K562 (cell line): Measurements from ENCODE around the gene SF3B4. TPM values are rescaled to one million over a fixed set of nuclear protein-coding genes. Genes with fewer than 3 reads are reported as not detected.
A peak's percentile ranks its signal among the peaks of the same experiment; 100 is the strongest.

ENCODE experiments used
- BRCA1 ChIP-seq, 2 experiments: fragments of 450-650 bp in 1 of 2; sonication (generic) in 1 of 2; formaldehyde crosslinking in 1 of 2; IDR thresholded peaks; 2 replicates each; pipeline versions ENCODE4 v1.5.0 to v1.6.1; 2017 to 2020; ENCODE audit warnings: mild to moderate bottlenecking in 1 of 2, missing genetic modification reagents in 1 of 2
- BRF1 ChIP-seq: IDR thresholded peaks from 3 replicates; pipeline ENCODE4 v1.6.1; 2011; ENCODE audit warnings: borderline replicate concordance, mild to moderate bottlenecking; ENCODE audit not compliant: insufficient read length; ENCODE audit errors: extremely low read depth
- CBX1 ChIP-seq: sonication (generic); IDR thresholded peaks from 2 replicates; pipeline ENCODE4 v1.6.1; 2016; ENCODE audit warnings: antibody characterized with exemption, low read depth, mild to moderate bottlenecking
- CBX8 ChIP-seq: fragments of 200-600 bp; sonication (generic); IDR thresholded peaks from 2 replicates; pipeline ENCODE4 v1.6.1; 2012; ENCODE audit warnings: borderline replicate concordance, mixed run types, low read depth, mild to moderate bottlenecking, moderate library complexity, mixed read lengths, low read length, control low read depth, inconsistent platforms; ENCODE audit not compliant: poor library complexity, severe bottlenecking; ENCODE audit errors: extremely low read depth
- DLX4 ChIP-seq: fragments of 250-450 bp; sonication (Bioruptor Pico); IDR thresholded peaks from 2 replicates; pipeline ENCODE4 v1.6.1; 2021; ENCODE audit warnings: mild to moderate bottlenecking
- HDAC2 ChIP-seq: fragments of 450-650 bp; IDR thresholded peaks from 2 replicates; pipeline ENCODE4 v1.6.1; 2016; ENCODE audit warnings: mild to moderate bottlenecking
- HNRNPK ChIP-seq: fragments of 200-400 bp; formaldehyde crosslinking; IDR thresholded peaks from one replicate; pipeline ENCODE4 v1.6.1; 2018; ENCODE audit warnings: mild to moderate bottlenecking, low read depth, low read length; ENCODE audit not compliant: poor library complexity, severe bottlenecking
- NFE2L1 ChIP-seq: fragments of 450-650 bp; IDR thresholded peaks from 2 replicates; pipeline ENCODE4 v1.6.1; 2016; ENCODE audit warnings: missing genetic modification characterization, low read depth, mild to moderate bottlenecking, missing compliant biosample characterization, moderate library complexity, borderline replicate concordance
- NFRKB ChIP-seq: fragments of 450-650 bp; IDR thresholded peaks from 2 replicates; pipeline ENCODE4 v1.6.1; 2016; ENCODE audit warnings: low read depth
- NR4A1 ChIP-seq, 2 experiments: fragments of 250-450 bp in 1 of 2; fragments of 450-650 bp in 1 of 2; sonication (Bioruptor Pico) in 1 of 2; IDR thresholded peaks; 2 replicates each; pipeline versions ENCODE4 v1.4.0 to v1.6.1; 2016 to 2020; ENCODE audit warnings: mild to moderate bottlenecking in 2 of 2, missing compliant biosample characterization in 1 of 2, missing genetic modification characterization in 1 of 2, moderate library complexity in 1 of 2
- RBM39 ChIP-seq: fragments of 200-400 bp; formaldehyde crosslinking; optimal IDR thresholded peaks from 2 replicates; pipeline ENCODE3; 2018; ENCODE audit warnings: low read depth, low read length
- SIX5 ChIP-seq, 2 experiments: IDR thresholded peaks; 2 replicates each; pipeline ENCODE4 v1.6.1; 2011; ENCODE audit warnings: low read length in 2 of 2, borderline replicate concordance in 1 of 2, low read depth in 1 of 2, mild to moderate bottlenecking in 1 of 2, moderate library complexity in 1 of 2; ENCODE audit not compliant: insufficient read depth in 1 of 2
- SMAD1 ChIP-seq: fragments of 150-350 bp; IDR thresholded peaks from 2 replicates; pipeline ENCODE4 v1.6.1; 2014; ENCODE audit warnings: low read length, low read depth; ENCODE audit not compliant: partially characterized antibody
- STAT5B ChIP-seq: fragments of 250-450 bp; sonication (Bioruptor Pico); IDR thresholded peaks from 2 replicates; pipeline ENCODE4 v1.8.0; 2021; ENCODE audit warnings: mild to moderate bottlenecking, inconsistent platforms
- TAF7 ChIP-seq: fragments of 450-650 bp; IDR thresholded peaks from 2 replicates; pipeline ENCODE4 v1.6.1; 2016; ENCODE audit warnings: missing genetic modification characterization, missing compliant biosample characterization
- XRCC5 ChIP-seq: fragments of 200-400 bp; formaldehyde crosslinking; IDR thresholded peaks from 2 replicates; pipeline ENCODE4 v1.6.1; 2017; ENCODE audit warnings: low read depth, mild to moderate bottlenecking, low read length
- ZEB2 ChIP-seq: fragments of 450-650 bp; IDR thresholded peaks from 2 replicates; pipeline ENCODE4 v1.6.1; 2016
- ZNF436 ChIP-seq: fragments of 250-450, 450-650 bp; sonication (Bioruptor Pico); formaldehyde crosslinking; IDR thresholded peaks from 2 replicates; pipeline ENCODE4 v1.7.0; 2020; ENCODE audit warnings: mild to moderate bottlenecking
- ZNF583 ChIP-seq: fragments of 250-450 bp; sonication (Bioruptor Pico); IDR thresholded peaks from 2 replicates; pipeline ENCODE4 v1.4.0; 2020
- ZNF589 ChIP-seq: fragments of 200-800 bp; sonication (Bioruptor generic); IDR thresholded peaks from 2 replicates; pipeline ENCODE4 v1.6.1; 2016; ENCODE audit warnings: low read depth, missing genetic modification characterization, missing compliant biosample characterization
- ZNF785 ChIP-seq: fragments of 250-450 bp; sonication (Bioruptor Pico); IDR thresholded peaks from 2 replicates; pipeline ENCODE4 v1.4.0; 2020; ENCODE audit warnings: mild to moderate bottlenecking
- polyA plus RNA-seq, 8 experiments: library from polyadenylated mRNA; depleted of rRNA in 4 of 8; stranded (reverse) in 5 of 8; unstranded in 3 of 8; fragments of >200 nt; fragmentation: Nextera tagmentation in 2 of 8; fragmentation: Illumina TruSeq in 1 of 8; extraction: Ambion mirVana in 2 of 8; extraction: Trizol in 1 of 8; gene quantifications; 2 replicates each; pipeline versions ENCODE4 v1.2.1 to v1.2.3, GENCODE V29; 2011 to 2014; ENCODE audit warnings: inconsistent platforms in 1 of 8, missing spikeins in 1 of 8
- total RNA-seq, 7 experiments: library from RNA; depleted of rRNA in 6 of 7; stranded (reverse); fragments of >200 nt in 6 of 7; fragmentation: Illumina TruSeq in 2 of 7; extraction: Trizol in 2 of 7; gene quantifications; 2 replicates each; pipeline versions ENCODE4 v1.2.1 to v1.2.3, GENCODE V29; 2011 to 2021; ENCODE audit warnings: low replicate concordance in 1 of 7
- TF ChIP-seq, protein P1 (sequence below): fragments of 450-650 bp; IDR thresholded peaks from 2 replicates; pipeline ENCODE4 v1.7.1; 2018; ENCODE audit warnings: mild to moderate bottlenecking, low read depth; ENCODE audit not compliant: partially characterized antibody
- TF ChIP-seq, protein P2 (sequence below): fragments of 450-650 bp; IDR thresholded peaks from 2 replicates; pipeline ENCODE4 v1.6.1; 2018; ENCODE audit warnings: mild to moderate bottlenecking, low read depth; ENCODE audit not compliant: partially characterized antibody

SF3B4 gene
- total and polyA plus RNA-seq, 9 of the 15 experiments (the other 6 are each of a cell fraction or from before 2014, with no cell fraction given) = 3.0 to 88.0 (median 26.1) TPM

DNA sequence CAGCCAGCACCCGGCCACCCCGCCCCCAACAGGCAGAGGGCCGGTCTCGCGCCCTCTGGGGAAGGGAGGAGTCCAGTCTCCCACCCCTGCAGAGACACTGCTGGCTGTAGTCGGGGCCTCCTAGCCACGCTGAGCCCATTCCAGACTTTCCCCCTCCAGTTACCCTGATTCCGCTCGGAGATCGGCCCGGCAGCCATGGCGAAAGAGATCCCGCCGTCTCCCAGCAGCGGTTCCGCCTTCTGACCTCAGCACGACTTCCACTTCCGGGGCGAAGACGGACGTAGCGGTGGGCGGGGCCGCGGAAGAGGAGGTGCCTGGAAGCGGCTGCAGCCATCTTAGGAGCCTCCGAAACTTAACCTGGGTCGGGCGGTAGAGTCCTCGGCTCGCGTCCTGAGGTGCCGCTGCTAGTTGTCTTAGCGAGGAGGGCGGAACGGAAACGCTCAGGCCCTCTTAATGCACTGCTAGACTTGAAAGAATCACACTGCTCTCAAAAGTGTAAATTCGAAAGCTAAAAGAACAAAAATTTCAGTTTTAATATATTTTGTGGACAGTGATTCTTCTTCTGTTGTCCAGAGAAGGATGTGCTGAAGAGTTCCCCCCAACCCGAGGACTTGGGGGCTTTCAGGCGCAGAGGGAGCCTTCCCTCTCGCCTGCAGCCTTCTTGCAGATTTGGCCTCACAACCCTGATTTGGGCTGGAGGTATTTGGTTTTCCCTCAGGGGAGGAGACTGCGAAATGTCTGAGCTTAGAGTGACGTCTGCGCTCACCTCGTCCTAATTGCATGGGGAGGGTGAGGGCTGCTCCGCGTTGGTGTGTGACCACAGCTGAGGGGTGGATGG lies at the start of gene SF3B4 (continued):
- TF ChIP-seq DLX4 (CRISPR knock-in tag) = no peak
- peak; percentile 79 for TF ChIP-seq SMAD1
- TF ChIP-seq NFE2L1 (tag) = no peak
- no peak for TF ChIP-seq ZNF436 (CRISPR knock-in tag)
- no peak for TF ChIP-seq NR4A1 (CRISPR knock-in tag; IDR thresholded peaks at IDR 0.05)
- no peak for TF ChIP-seq NR4A1 (tag; IDR thresholded peaks at IDR 0.05)
- TF ChIP-seq BRCA1 (IDR thresholded peaks at IDR 0.05) = no peak
- TF ChIP-seq BRCA1 (CRISPR knock-in tag; IDR thresholded peaks at IDR 0.05) = no peak
- TF ChIP-seq BRF1 = no peak
- no peak for TF ChIP-seq STAT5B
- TF ChIP-seq ZEB2 = no peak
- TF ChIP-seq, protein P1, sequence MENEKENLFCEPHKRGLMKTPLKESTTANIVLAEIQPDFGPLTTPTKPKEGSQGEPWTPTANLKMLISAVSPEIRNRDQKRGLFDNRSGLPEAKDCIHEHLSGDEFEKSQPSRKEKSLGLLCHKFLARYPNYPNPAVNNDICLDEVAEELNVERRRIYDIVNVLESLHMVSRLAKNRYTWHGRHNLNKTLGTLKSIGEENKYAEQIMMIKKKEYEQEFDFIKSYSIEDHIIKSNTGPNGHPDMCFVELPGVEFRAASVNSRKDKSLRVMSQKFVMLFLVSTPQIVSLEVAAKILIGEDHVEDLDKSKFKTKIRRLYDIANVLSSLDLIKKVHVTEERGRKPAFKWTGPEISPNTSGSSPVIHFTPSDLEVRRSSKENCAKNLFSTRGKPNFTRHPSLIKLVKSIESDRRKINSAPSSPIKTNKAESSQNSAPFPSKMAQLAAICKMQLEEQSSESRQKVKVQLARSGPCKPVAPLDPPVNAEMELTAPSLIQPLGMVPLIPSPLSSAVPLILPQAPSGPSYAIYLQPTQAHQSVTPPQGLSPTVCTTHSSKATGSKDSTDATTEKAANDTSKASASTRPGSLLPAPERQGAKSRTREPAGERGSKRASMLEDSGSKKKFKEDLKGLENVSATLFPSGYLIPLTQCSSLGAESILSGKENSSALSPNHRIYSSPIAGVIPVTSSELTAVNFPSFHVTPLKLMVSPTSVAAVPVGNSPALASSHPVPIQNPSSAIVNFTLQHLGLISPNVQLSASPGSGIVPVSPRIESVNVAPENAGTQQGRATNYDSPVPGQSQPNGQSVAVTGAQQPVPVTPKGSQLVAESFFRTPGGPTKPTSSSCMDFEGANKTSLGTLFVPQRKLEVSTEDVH = peak; percentile 95
- TF ChIP-seq ZNF589 = no peak
- TF ChIP-seq TAF7 (tag) = peak; percentile 33
- no peak for TF ChIP-seq ZNF785
- TF ChIP-seq HDAC2 = no peak
- no peak for TF ChIP-seq XRCC5
- TF ChIP-seq CBX8 = no peak
- TF ChIP-seq SIX5 (IDR thresholded peaks at IDR 0.05; ENCODE audit: borderline replicate concordance in 1 of 2, insufficient read depth in 1 of 2, low read depth in 1 of 2, low read length in 2 of 2) = no peak
- TF ChIP-seq NFRKB = peak; percentile 97
- no peak for TF ChIP-seq ZNF583
- TF ChIP-seq RBM39 = no peak
- TF ChIP-seq HNRNPK = no peak
- TF ChIP-seq, protein P2, sequence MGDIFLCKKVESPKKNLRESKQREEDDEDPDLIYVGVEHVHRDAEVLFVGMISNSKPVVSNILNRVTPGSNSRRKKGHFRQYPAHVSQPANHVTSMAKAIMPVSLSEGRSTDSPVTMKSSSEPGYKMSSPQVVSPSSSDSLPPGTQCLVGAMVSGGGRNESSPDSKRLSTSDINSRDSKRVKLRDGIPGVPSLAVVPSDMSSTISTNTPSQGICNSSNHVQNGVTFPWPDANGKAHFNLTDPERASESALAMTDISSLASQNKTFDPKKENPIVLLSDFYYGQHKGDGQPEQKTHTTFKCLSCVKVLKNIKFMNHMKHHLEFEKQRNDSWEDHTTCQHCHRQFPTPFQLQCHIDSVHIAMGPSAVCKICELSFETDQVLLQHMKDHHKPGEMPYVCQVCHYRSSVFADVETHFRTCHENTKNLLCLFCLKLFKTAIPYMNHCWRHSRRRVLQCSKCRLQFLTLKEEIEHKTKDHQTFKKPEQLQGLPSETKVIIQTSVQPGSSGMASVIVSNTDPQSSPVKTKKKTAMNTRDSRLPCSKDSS = no peak
- peak; percentile 49; the same call in 1 of the 2 replicates for TF ChIP-seq CBX1
